SK-N-SH treated with all-trans-retinoic acid at 6 μM for 48 hours (cell line): ENCODE results near the gene NFIA.

Source experiments
- ATAC-seq: fragments of 200-7000 bp; cut with Tn5 transposase; 3 replicates; pipeline ENCODE4 v1.9.1; 2020; ENCODE audit warnings: mild to moderate bottlenecking, moderate library complexity
- ARNTL ChIP-seq: fragments of 450-650 bp; formaldehyde crosslinking; IDR thresholded peaks from 2 replicates; pipeline ENCODE4 v1.5.0; 2020; ENCODE audit warnings: low read depth, mild to moderate bottlenecking, moderate library complexity, borderline replicate concordance
- BACH2 ChIP-seq: fragments of 250-450 bp; sonication (Bioruptor Pico); IDR thresholded peaks from 2 replicates; pipeline ENCODE4 v1.9.0; 2021; ENCODE audit warnings: mild to moderate bottlenecking, borderline replicate concordance
- GLIS3 ChIP-seq: fragments of 250-450 bp; sonication (Bioruptor Pico); IDR thresholded peaks from 2 replicates; pipeline ENCODE4 v1.5.0; 2020; ENCODE audit warnings: mild to moderate bottlenecking, moderate library complexity
- OSR1 ChIP-seq: fragments of 250-450 bp; sonication (Bioruptor Pico); IDR thresholded peaks from 2 replicates; pipeline ENCODE4 v1.8.0; 2022; ENCODE audit warnings: moderate library complexity, mild to moderate bottlenecking, inconsistent platforms
- PPARA ChIP-seq: fragments of 250-450 bp; sonication (Bioruptor Pico); IDR thresholded peaks from 2 replicates; pipeline ENCODE4 v1.5.0; 2020; ENCODE audit warnings: mild to moderate bottlenecking, borderline replicate concordance
- RARB ChIP-seq: fragments of 250-450 bp; sonication (Bioruptor Pico); IDR thresholded peaks from 2 replicates; pipeline ENCODE4 v1.8.0; 2021; ENCODE audit warnings: mild to moderate bottlenecking, moderate library complexity
- SNAI2 ChIP-seq: fragments of 250-450 bp; sonication (Bioruptor Pico); IDR thresholded peaks from 2 replicates; pipeline ENCODE4 v1.5.0; 2020; ENCODE audit warnings: mild to moderate bottlenecking, moderate library complexity
- TCF4 ChIP-seq: fragments of 250-450 bp; sonication (Bioruptor Pico); IDR thresholded peaks from 2 replicates; pipeline ENCODE4 v1.8.0; 2021; ENCODE audit warnings: mild to moderate bottlenecking, moderate library complexity, borderline replicate concordance
- TOX ChIP-seq: fragments of 250-450 bp; sonication (Bioruptor Pico); IDR thresholded peaks from 2 replicates; pipeline ENCODE4 v1.8.0; 2021; ENCODE audit warnings: mild to moderate bottlenecking, moderate library complexity, borderline replicate concordance
- ZC3H10 ChIP-seq: fragments of 250-450 bp; sonication (Bioruptor Pico); IDR thresholded peaks from 2 replicates; pipeline ENCODE4 v1.5.1; 2021; ENCODE audit warnings: mild to moderate bottlenecking, moderate library complexity
- ZFP3 ChIP-seq: fragments of 250-450 bp; sonication (Bioruptor Pico); IDR thresholded peaks from 2 replicates; pipeline ENCODE4 v1.5.0; 2020; ENCODE audit warnings: mild to moderate bottlenecking, moderate library complexity
- ZNF565 ChIP-seq: fragments of 450-650 bp; formaldehyde crosslinking; conservative IDR thresholded peaks from 2 replicates; pipeline ENCODE4 v1.5.0; 2020; ENCODE audit warnings: low read depth, mild to moderate bottlenecking, moderate library complexity
- ZNF70 ChIP-seq: fragments of 450-650 bp; formaldehyde crosslinking; IDR thresholded peaks from 2 replicates; pipeline ENCODE4 v1.5.0; 2020; ENCODE audit warnings: mild to moderate bottlenecking, moderate library complexity
- ZNF8 ChIP-seq: fragments of 450-650 bp; formaldehyde crosslinking; IDR thresholded peaks from 2 replicates; pipeline ENCODE4 v1.5.0; 2020; ENCODE audit warnings: mild to moderate bottlenecking, moderate library complexity
- TF ChIP-seq, protein P1 (sequence below): fragments of 250-450 bp; sonication (Bioruptor Pico); IDR thresholded peaks from 2 replicates; pipeline ENCODE4 v1.8.0; 2021; ENCODE audit warnings: low read depth, mild to moderate bottlenecking, moderate library complexity, borderline replicate concordance
- TF ChIP-seq, protein P2 (sequence below): fragments of 250-450 bp; sonication (Bioruptor Pico); IDR thresholded peaks from 2 replicates; pipeline ENCODE4 v1.8.0; 2020; ENCODE audit warnings: mild to moderate bottlenecking, moderate library complexity, borderline replicate concordance
- TF ChIP-seq, protein P3 (sequence below): fragments of 250-450 bp; sonication (Bioruptor Pico); IDR thresholded peaks from 2 replicates; pipeline ENCODE4 v1.5.1; 2021; ENCODE audit warnings: mild to moderate bottlenecking, moderate library complexity
- TF ChIP-seq, protein P4 (sequence below): fragments of 250-450 bp; sonication (Bioruptor Pico); IDR thresholded peaks from 2 replicates; pipeline ENCODE4 v1.5.1; 2020; ENCODE audit warnings: low read depth, mild to moderate bottlenecking, moderate library complexity
- TF ChIP-seq, protein P5 (sequence below): fragments of 250-450 bp; sonication (Bioruptor Pico); IDR thresholded peaks from 2 replicates; pipeline ENCODE4 v1.5.0; 2020; ENCODE audit warnings: mild to moderate bottlenecking, moderate library complexity

The NFIA gene

DNA sequence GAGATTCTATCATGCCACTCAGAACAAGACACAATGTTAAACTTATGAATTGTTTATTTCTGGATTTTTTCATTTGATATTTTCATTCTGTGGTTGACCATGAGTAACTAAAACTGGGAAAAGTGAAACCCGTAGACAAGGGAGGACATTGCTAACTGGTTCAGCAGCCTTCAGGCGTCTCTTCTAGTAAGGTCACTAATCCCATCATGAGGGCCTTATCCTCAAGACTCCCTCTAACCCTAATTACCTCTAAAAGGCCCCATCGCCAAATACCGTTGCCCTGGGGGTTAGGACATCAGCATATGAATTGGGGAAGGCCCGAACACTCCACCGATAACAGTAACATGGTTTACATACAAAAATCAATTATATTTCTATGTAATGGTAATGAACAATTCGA, 394.9 kb downstream of the NFIA start:
- no peak for ATAC-seq
- TF ChIP-seq ZNF565 (CRISPR knock-in tag) (no peak), ZNF70 (CRISPR knock-in tag) (no peak), GLIS3 (CRISPR knock-in tag) (no peak), SNAI2 (no peak)
- TF ChIP-seq, protein P1, sequence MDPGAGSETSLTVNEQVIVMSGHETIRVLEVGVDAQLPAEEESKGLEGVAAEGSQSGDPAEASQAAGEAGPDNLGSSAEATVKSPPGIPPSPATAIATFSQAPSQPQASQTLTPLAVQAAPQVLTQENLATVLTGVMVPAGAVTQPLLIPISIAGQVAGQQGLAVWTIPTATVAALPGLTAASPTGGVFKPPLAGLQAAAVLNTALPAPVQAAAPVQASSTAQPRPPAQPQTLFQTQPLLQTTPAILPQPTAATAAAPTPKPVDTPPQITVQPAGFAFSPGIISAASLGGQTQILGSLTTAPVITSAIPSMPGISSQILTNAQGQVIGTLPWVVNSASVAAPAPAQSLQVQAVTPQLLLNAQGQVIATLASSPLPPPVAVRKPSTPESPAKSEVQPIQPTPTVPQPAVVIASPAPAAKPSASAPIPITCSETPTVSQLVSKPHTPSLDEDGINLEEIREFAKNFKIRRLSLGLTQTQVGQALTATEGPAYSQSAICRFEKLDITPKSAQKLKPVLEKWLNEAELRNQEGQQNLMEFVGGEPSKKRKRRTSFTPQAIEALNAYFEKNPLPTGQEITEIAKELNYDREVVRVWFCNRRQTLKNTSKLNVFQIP: no peak
- TF ChIP-seq, protein P2, sequence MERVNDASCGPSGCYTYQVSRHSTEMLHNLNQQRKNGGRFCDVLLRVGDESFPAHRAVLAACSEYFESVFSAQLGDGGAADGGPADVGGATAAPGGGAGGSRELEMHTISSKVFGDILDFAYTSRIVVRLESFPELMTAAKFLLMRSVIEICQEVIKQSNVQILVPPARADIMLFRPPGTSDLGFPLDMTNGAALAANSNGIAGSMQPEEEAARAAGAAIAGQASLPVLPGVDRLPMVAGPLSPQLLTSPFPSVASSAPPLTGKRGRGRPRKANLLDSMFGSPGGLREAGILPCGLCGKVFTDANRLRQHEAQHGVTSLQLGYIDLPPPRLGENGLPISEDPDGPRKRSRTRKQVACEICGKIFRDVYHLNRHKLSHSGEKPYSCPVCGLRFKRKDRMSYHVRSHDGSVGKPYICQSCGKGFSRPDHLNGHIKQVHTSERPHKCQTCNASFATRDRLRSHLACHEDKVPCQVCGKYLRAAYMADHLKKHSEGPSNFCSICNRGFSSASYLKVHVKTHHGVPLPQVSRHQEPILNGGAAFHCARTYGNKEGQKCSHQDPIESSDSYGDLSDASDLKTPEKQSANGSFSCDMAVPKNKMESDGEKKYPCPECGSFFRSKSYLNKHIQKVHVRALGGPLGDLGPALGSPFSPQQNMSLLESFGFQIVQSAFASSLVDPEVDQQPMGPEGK (CRISPR knock-in tag): no peak

DNA sequence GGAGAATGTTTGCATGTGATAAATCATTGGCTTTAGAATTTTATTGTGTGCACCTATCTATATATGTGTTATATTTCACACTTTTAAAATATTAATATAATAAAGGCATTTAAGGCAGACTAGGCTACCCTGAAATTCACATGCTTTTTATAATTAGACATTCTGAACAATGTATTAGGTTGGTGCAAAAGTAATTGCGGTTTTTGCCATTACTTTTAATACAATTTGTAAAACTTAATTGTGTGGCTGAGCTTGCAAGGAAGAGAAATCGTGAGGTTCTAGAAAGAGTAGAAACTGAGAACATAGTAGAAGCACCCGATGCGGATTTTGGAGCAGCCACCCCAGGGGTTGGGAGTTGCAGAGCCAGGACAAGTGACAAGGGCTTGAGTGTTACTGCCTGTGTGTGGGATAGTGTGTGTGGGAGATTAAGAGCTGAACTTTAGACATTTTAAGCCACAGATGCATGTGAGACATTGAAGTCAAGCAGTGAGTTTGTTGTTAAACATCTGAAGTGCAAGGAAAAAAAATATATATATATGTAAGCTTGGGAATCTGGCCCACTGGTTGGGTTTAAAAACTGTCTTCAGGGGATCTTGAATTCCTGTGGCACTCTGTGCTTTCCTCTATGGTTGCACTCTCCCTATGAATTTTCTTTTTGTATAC, 398.0 kb downstream of the NFIA start:
- no peak for ATAC-seq
- TF ChIP-seq, protein P3, sequence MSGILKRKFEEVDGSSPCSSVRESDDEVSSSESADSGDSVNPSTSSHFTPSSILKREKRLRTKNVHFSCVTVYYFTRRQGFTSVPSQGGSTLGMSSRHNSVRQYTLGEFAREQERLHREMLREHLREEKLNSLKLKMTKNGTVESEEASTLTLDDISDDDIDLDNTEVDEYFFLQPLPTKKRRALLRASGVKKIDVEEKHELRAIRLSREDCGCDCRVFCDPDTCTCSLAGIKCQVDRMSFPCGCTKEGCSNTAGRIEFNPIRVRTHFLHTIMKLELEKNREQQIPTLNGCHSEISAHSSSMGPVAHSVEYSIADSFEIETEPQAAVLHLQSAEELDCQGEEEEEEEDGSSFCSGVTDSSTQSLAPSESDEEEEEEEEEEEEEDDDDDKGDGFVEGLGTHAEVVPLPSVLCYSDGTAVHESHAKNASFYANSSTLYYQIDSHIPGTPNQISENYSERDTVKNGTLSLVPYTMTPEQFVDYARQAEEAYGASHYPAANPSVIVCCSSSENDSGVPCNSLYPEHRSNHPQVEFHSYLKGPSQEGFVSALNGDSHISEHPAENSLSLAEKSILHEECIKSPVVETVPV (CRISPR knock-in tag): no peak
- TF ChIP-seq RARB (CRISPR knock-in tag): no peak
- TF ChIP-seq GLIS3 (CRISPR knock-in tag): no peak
- no peak for TF ChIP-seq TOX
- TF ChIP-seq, protein P1: no peak
- TF ChIP-seq ZFP3: no peak
- no peak for TF ChIP-seq OSR1
- TF ChIP-seq TCF4 (CRISPR knock-in tag): no peak
- TF ChIP-seq ZC3H10 (CRISPR knock-in tag): no peak
- TF ChIP-seq ZNF8 (CRISPR knock-in tag): no peak
- TF ChIP-seq, protein P4, sequence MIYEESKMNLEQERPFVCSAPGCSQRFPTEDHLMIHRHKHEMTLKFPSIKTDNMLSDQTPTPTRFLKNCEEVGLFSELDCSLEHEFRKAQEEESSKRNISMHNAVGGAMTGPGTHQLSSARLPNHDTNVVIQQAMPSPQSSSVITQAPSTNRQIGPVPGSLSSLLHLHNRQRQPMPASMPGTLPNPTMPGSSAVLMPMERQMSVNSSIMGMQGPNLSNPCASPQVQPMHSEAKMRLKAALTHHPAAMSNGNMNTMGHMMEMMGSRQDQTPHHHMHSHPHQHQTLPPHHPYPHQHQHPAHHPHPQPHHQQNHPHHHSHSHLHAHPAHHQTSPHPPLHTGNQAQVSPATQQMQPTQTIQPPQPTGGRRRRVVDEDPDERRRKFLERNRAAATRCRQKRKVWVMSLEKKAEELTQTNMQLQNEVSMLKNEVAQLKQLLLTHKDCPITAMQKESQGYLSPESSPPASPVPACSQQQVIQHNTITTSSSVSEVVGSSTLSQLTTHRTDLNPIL (CRISPR knock-in tag): no peak
- TF ChIP-seq, protein P2 (CRISPR knock-in tag): no peak
- TF ChIP-seq ARNTL: no peak
- TF ChIP-seq PPARA (CRISPR knock-in tag): no peak
- no peak for TF ChIP-seq SNAI2
- TF ChIP-seq BACH2: no peak
- TF ChIP-seq, protein P5, sequence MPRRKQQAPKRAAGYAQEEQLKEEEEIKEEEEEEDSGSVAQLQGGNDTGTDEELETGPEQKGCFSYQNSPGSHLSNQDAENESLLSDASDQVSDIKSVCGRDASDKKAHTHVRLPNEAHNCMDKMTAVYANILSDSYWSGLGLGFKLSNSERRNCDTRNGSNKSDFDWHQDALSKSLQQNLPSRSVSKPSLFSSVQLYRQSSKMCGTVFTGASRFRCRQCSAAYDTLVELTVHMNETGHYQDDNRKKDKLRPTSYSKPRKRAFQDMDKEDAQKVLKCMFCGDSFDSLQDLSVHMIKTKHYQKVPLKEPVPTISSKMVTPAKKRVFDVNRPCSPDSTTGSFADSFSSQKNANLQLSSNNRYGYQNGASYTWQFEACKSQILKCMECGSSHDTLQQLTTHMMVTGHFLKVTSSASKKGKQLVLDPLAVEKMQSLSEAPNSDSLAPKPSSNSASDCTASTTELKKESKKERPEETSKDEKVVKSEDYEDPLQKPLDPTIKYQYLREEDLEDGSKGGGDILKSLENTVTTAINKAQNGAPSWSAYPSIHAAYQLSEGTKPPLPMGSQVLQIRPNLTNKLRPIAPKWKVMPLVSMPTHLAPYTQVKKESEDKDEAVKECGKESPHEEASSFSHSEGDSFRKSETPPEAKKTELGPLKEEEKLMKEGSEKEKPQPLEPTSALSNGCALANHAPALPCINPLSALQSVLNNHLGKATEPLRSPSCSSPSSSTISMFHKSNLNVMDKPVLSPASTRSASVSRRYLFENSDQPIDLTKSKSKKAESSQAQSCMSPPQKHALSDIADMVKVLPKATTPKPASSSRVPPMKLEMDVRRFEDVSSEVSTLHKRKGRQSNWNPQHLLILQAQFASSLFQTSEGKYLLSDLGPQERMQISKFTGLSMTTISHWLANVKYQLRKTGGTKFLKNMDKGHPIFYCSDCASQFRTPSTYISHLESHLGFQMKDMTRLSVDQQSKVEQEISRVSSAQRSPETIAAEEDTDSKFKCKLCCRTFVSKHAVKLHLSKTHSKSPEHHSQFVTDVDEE (CRISPR knock-in tag): no peak
